H1 (cell line): Measurements from ENCODE around the gene DES. TPM values are rescaled to one million over a fixed set of nuclear protein-coding genes. Genes with fewer than 3 reads are reported as not detected.

Experiments used
- CTCF ChIA-PET: fragments of 300-600 bp; sonication (Branson Sonifier 250); formaldehyde crosslinking; loops from one replicate; lab custom pipeline; 2021; ENCODE audit not compliant: partially characterized antibody; lab: Charles Lee
- POLR2A ChIA-PET: fragments of 300-600 bp; sonication (Branson Sonifier 250); formaldehyde crosslinking; loops from one replicate; lab custom pipeline; 2021; ENCODE audit warnings: inconsistent platforms; ENCODE audit not compliant: partially characterized antibody; lab: Charles Lee
- DNase-seq, 2 experiments: peaks; one replicate each; pipeline versions ENCODE4 v3.0.0 to v3.0.0-alpha.2; 2010 to 2022; ENCODE audit warnings: low spot score in 2 of 2, low read depth in 1 of 2, mixed read lengths in 1 of 2
- FAIRE-seq: peaks from 2 replicates; lab custom pipeline; 2011; peaks lifted over from hg19 to GRCh38; lab: Jason Lieb, UNC
- H2AFZ ChIP-seq: 2 replicates; pipeline ENCODE4 v1.8.1; 2012; ENCODE audit warnings: low read length, inconsistent platforms
- H2AK5ac ChIP-seq: 2 replicates; pipeline ENCODE4 v1.6.1; 2013; ENCODE audit warnings: low read depth, low read length
- H2BK120ac ChIP-seq: replicated peaks from 2 replicates; pipeline ENCODE3; 2013; ENCODE audit warnings: low read depth, low read length, inconsistent platforms
- H2BK12ac ChIP-seq: 2 replicates; pipeline ENCODE4 v1.6.1; 2013; ENCODE audit warnings: low read depth, low read length
- H2BK15ac ChIP-seq: 2 replicates; pipeline ENCODE4 v1.6.1; 2013; ENCODE audit warnings: low read length
- H2BK20ac ChIP-seq: 2 replicates; pipeline ENCODE4 v1.6.1; 2013; ENCODE audit warnings: low read length
- H2BK5ac ChIP-seq: 2 replicates; pipeline ENCODE4 v1.6.1; 2013; ENCODE audit warnings: low read depth, low read length
- H3K14ac ChIP-seq: 2 replicates; pipeline ENCODE4 v1.6.1; 2013; ENCODE audit warnings: inconsistent platforms; ENCODE audit not compliant: insufficient read length
- H3K18ac ChIP-seq: 2 replicates; pipeline ENCODE4 v1.6.1; 2013; ENCODE audit warnings: low read length; ENCODE audit errors: extremely low read depth
- H3K23ac ChIP-seq: 2 replicates; pipeline ENCODE4 v1.6.1; 2013; ENCODE audit warnings: inconsistent platforms; ENCODE audit not compliant: insufficient read length
- H3K23me2 ChIP-seq: 2 replicates; pipeline ENCODE4 v1.6.1; 2013; ENCODE audit warnings: low read depth, low read length
- H3K27ac ChIP-seq: 2 replicates; pipeline ENCODE4 v1.6.1; 2011; ENCODE audit warnings: low read depth, low read length, inconsistent platforms
- H3K27me3 ChIP-seq, 4 experiments: replicated peaks in 1 of 4; 1 replicate in 1 of 4; 2 replicates in 3 of 4; pipeline versions ENCODE4 v1.6.1 to v1.8.1; 2011 to 2013; ENCODE audit warnings: low read length in 3 of 4, mild to moderate bottlenecking in 3 of 4, inconsistent platforms in 2 of 4, mixed read lengths in 2 of 4, moderate library complexity in 1 of 4; ENCODE audit not compliant: control insufficient read depth in 3 of 4, insufficient read depth in 3 of 4; ENCODE audit errors: extremely low read depth in 1 of 4
- H3K36me3 ChIP-seq, 4 experiments: 2 replicates each; pipeline versions ENCODE4 v1.6.1 to v1.8.1; 2011 to 2013; ENCODE audit warnings: mild to moderate bottlenecking in 4 of 4, low read length in 3 of 4, moderate library complexity in 2 of 4, control low read depth in 1 of 4, inconsistent platforms in 1 of 4; ENCODE audit not compliant: insufficient read depth in 4 of 4, control insufficient read depth in 2 of 4
- H3K4ac ChIP-seq: replicated peaks from 2 replicates; pipeline ENCODE3; 2013; ENCODE audit warnings: low read length, low read depth, mixed read lengths, inconsistent platforms; ENCODE audit not compliant: insufficient read length
- H3K4me1 ChIP-seq, 4 experiments: replicated peaks in 1 of 4; 1 replicate in 1 of 4; 2 replicates in 3 of 4; pipeline versions ENCODE4 v1.6.1 to v1.8.1; 2011 to 2013; ENCODE audit warnings: low read length in 3 of 4, inconsistent platforms in 2 of 4, mixed read lengths in 1 of 4; ENCODE audit not compliant: insufficient read depth in 4 of 4, control insufficient read depth in 3 of 4
- H3K4me2 ChIP-seq, 2 experiments: 2 replicates each; pipeline versions ENCODE4 v1.6.1 to v1.8.1; 2011 to 2013; ENCODE audit warnings: low read depth in 2 of 2, low read length in 2 of 2, control low read depth in 1 of 2, inconsistent platforms in 1 of 2, mild to moderate bottlenecking in 1 of 2; ENCODE audit not compliant: insufficient read depth in 1 of 2
- H3K4me3 ChIP-seq, 4 experiments: fragments of 200-600, 300-600 bp in 1 of 4; sonication (generic), shearing (Covaris generic), sonication (Bioruptor Twin) in 1 of 4; 2 replicates each; pipeline versions ENCODE4 v1.5.1 to v1.8.1; 2011 to 2016; ENCODE audit warnings: low read length in 4 of 4, low read depth in 3 of 4, control low read depth in 2 of 4, inconsistent platforms in 2 of 4, mild to moderate bottlenecking in 2 of 4, mixed read lengths in 1 of 4, moderate library complexity in 1 of 4; ENCODE audit not compliant: insufficient read depth in 2 of 4; ENCODE audit errors: extremely low read depth in 1 of 4
- H3K56ac ChIP-seq: replicated peaks from 2 replicates; pipeline ENCODE3; 2013; ENCODE audit warnings: low read depth, mild to moderate bottlenecking, mixed read lengths, low read length, inconsistent platforms; ENCODE audit not compliant: insufficient read length
- H3K79me1 ChIP-seq: 2 replicates; pipeline ENCODE4 v1.6.1; 2013; ENCODE audit warnings: low read depth, low read length, control low read depth
- H3K79me2 ChIP-seq, 2 experiments: 2 replicates each; pipeline versions ENCODE4 v1.6.1 to v1.8.1; 2012 to 2013; ENCODE audit warnings: low read length in 2 of 2, mild to moderate bottlenecking in 2 of 2, inconsistent platforms in 1 of 2; ENCODE audit not compliant: insufficient read depth in 2 of 2, control insufficient read depth in 1 of 2
- H3K9ac ChIP-seq, 4 experiments: replicated peaks in 1 of 4; 1 replicate in 1 of 4; 2 replicates in 3 of 4; pipeline versions ENCODE4 v1.6.1 to v1.8.1; 2011 to 2013; ENCODE audit warnings: low read depth in 3 of 4, low read length in 3 of 4, control low read depth in 2 of 4, mild to moderate bottlenecking in 2 of 4, moderate library complexity in 2 of 4, inconsistent platforms in 1 of 4; ENCODE audit errors: extremely low read depth in 1 of 4
- H3K9me3 ChIP-seq, 2 experiments: 2 replicates each; pipeline versions ENCODE4 v1.6.1 to v1.8.1; 2012 to 2013; ENCODE audit warnings: mild to moderate bottlenecking in 2 of 2, moderate library complexity in 2 of 2, control low read depth in 1 of 2, inconsistent platforms in 1 of 2, low read depth in 1 of 2, low read length in 1 of 2, mixed read lengths in 1 of 2; ENCODE audit not compliant: insufficient read depth in 2 of 2
- H4K20me1 ChIP-seq, 2 experiments: replicated peaks in 1 of 2; 2 replicates each; pipeline versions ENCODE3 to v1.8.1; 2011 to 2013; ENCODE audit warnings: inconsistent platforms in 2 of 2, low read length in 2 of 2, mild to moderate bottlenecking in 1 of 2; ENCODE audit not compliant: insufficient read depth in 2 of 2, control insufficient read depth in 1 of 2
- H4K5ac ChIP-seq: 2 replicates; pipeline ENCODE4 v1.6.1; 2013; ENCODE audit warnings: low read length, low read depth, mixed read lengths, inconsistent platforms; ENCODE audit not compliant: insufficient read length
- H4K8ac ChIP-seq: 2 replicates; pipeline ENCODE4 v1.8.0; 2013; ENCODE audit warnings: mild to moderate bottlenecking, moderate library complexity, low read length, inconsistent platforms; ENCODE audit not compliant: insufficient read depth; ENCODE audit errors: extremely low read depth
- H4K91ac ChIP-seq: replicated peaks from 2 replicates; pipeline ENCODE3; 2013; ENCODE audit warnings: low read length, mixed read lengths, inconsistent platforms; ENCODE audit not compliant: insufficient read length
- ASH2L ChIP-seq: fragments of 200-600, 300-600 bp; sonication (generic); IDR thresholded peaks from one replicate; pipeline ENCODE4 v1.7.1; 2017; ENCODE audit warnings: low read length
- BRCA1 ChIP-seq: IDR thresholded peaks from 2 replicates; pipeline ENCODE4 v1.6.1; 2012; ENCODE audit warnings: low read depth, low read length, improper control_type of control experiment
- E2F6 ChIP-seq: IDR thresholded peaks from 2 replicates; pipeline ENCODE4 v1.6.1; 2012; ENCODE audit warnings: inconsistent platforms
- EP300 ChIP-seq, 2 experiments: IDR thresholded peaks; 1 replicate in 1 of 2; 2 replicates in 1 of 2; pipeline ENCODE4 v1.6.1; 2011 to 2012; ENCODE audit warnings: low read depth in 2 of 2, low read length in 2 of 2, mild to moderate bottlenecking in 2 of 2, borderline replicate concordance in 1 of 2, inconsistent platforms in 1 of 2, moderate library complexity in 1 of 2
- PHF8 ChIP-seq: fragments of 200-600 bp; sonication (generic); conservative IDR thresholded peaks from 2 replicates; pipeline ENCODE4 v1.7.1; 2012; ENCODE audit warnings: low read depth, mild to moderate bottlenecking, inconsistent platforms, low read length, moderate library complexity
- RBBP5 ChIP-seq: IDR thresholded peaks from 2 replicates; pipeline ENCODE4 v1.7.1; 2012; ENCODE audit warnings: low read depth, mild to moderate bottlenecking, inconsistent platforms, low read length, moderate library complexity, borderline replicate concordance
- SAP30 ChIP-seq: fragments of 300-600 bp; sonication (generic); IDR thresholded peaks from 2 replicates; pipeline ENCODE4 v1.7.1; 2012; ENCODE audit warnings: low read length, moderate library complexity, mild to moderate bottlenecking, inconsistent platforms; ENCODE audit not compliant: insufficient read depth, insufficient replicate concordance
- SP1 ChIP-seq: IDR thresholded peaks from 2 replicates; pipeline ENCODE4 v1.6.1; 2011; ENCODE audit warnings: low read depth, low read length
- SP2 ChIP-seq: IDR thresholded peaks from 2 replicates; pipeline ENCODE4 v1.6.1; 2012; ENCODE audit warnings: mild to moderate bottlenecking, low read length, inconsistent platforms
- SRF ChIP-seq: IDR thresholded peaks from 2 replicates; pipeline ENCODE4 v1.6.1; 2011; ENCODE audit warnings: mild to moderate bottlenecking, low read depth, low read length, moderate library complexity
- TEAD4 ChIP-seq: IDR thresholded peaks from 2 replicates; pipeline ENCODE4 v1.6.1; 2012; ENCODE audit warnings: low read depth, low read length, inconsistent platforms, mixed read lengths
- USF2 ChIP-seq: IDR thresholded peaks from 2 replicates; pipeline ENCODE4 v1.6.1; 2011; ENCODE audit warnings: low read length, improper control_type of control experiment
- WGBS, 2 experiments: shearing (Covaris generic) in 1 of 2; methylation state at CpG; one replicate each; pipeline versions ENCODE4 v1.1.6 to v1.1.7; 2013 to 2015; ENCODE audit warnings: low lambda C conversion rate in 2 of 2, mixed read lengths in 2 of 2, inconsistent platforms in 1 of 2, low coverage in 1 of 2, missing lambda C conversion rate in 1 of 2; ENCODE audit not compliant: insufficient replicate concordance in 2 of 2, insufficient coverage in 1 of 2, insufficient read length in 1 of 2; ENCODE audit errors: extremely low coverage in 1 of 2, missing lambda C conversion rate in 1 of 2; 5-methylcytosine and 5-hydroxymethylcytosine counted together
- polyA plus RNA-seq, 7 experiments: library from polyadenylated mRNA; depleted of rRNA in 3 of 7; stranded (reverse) in 5 of 7; unstranded in 2 of 7; fragments of >200 nt in 5 of 7; fragments of 200-250 nt in 2 of 7; gene quantifications; 1 replicate in 5 of 7; 2 replicates in 1 of 7; 4 replicates in 1 of 7; pipeline versions ENCODE4 v1.2.1 to v1.2.3, GENCODE V29; 2011 to 2013; ENCODE audit warnings: missing spikeins in 2 of 7, mixed read lengths in 2 of 7
- total RNA-seq: library from RNA; stranded (reverse); fragmentation: NEBNext Ultra II Directional; extraction: Animal tissue kit (Norgen Biotek cat#: 25700); gene quantifications from 2 replicates; pipeline ENCODE4 v1.2.1, GENCODE V29; 2021

The DES gene
- total and polyA plus RNA-seq, 2 of the 8 experiments (the other 6 are each of a cell fraction or from before 2014, with no cell fraction given), result 1.8 to 4.3 TPM

GRCh38 chr2:219384859-219385258, 33.3 kb upstream of the DES start:
- Histone ChIP-seq H3K23me2 (peaks cover 3% of the 10 kb centered on the region), H4K91ac (no peak overlapping the region), H3K79me1 (peaks cover 2% of the 10 kb centered on the region), H3K18ac (no peak overlapping the region), H3K27ac (no peak overlapping the region), H3K4ac (no peak overlapping the region), H2BK5ac (no peak overlapping the region), H2BK20ac (no peak overlapping the region), H3K36me3 (peaks cover 12 to 25% (median 21%) of the 10 kb centered on the region in 4 experiments), H3K23ac (no peak overlapping the region), H2BK15ac (no peak overlapping the region), H2BK12ac (no peak overlapping the region), H3K9ac (no peak overlapping the region), H3K79me2 (no peaks in the 10 kb centered on the region), H4K8ac (no peak overlapping the region), H2AFZ (no peak overlapping the region), H4K20me1 (peaks cover 0 to 6% of the 10 kb centered on the region in 2 experiments), H3K4me2 (no peak overlapping the region), H3K27me3 (no peaks in the 10 kb centered on the region; a peak in 1 of 7 replicates), H3K4me1 (peaks cover 0 to 14% (median 4%) of the 10 kb centered on the region in 4 experiments; a peak in 5 of 7 replicates), H2BK120ac (no peak overlapping the region), H3K56ac (no peak overlapping the region), H2AK5ac (no peak overlapping the region), H3K4me3 (no peak overlapping the region), H4K5ac (no peak overlapping the region), H3K14ac (no peak overlapping the region), H3K9me3 (no peaks in the 10 kb centered on the region)
- WGBS, 2 experiments, result 85% methylated on average over 2 of the region's 2 CpGs; no CpG with 5 or more reads in 1 of the 2 experiments
- ChIA-PET CTCF (interaction anchor here (0.7 to 1.6 kb wide), 8 partner anchors 9 to 193 kb away, joined by 3 to 5 read pairs (median 4); partner anchors contain the start of gene GMPPA), POLR2A (interaction anchor here (1.6 kb wide), 1 partner anchor 132 kb away, joined by 4 read pairs; the partner anchor contains the start of gene TUBA4B)
- DNase-seq, result no peak
- no peak for FAIRE-seq
- TF ChIP-seq SRF (no peak), PHF8 (no peak), TEAD4 (no peak), SP1 (no peak), SP2 (no peak), SAP30 (no peak), ASH2L (no peak), USF2 (no peak), BRCA1 (no peak), E2F6 (no peak), RBBP5 (no peak), EP300 (IDR thresholded peaks at IDR 0.05; ENCODE audit: borderline replicate concordance in 1 of 2, low read depth in 2 of 2, low read length in 2 of 2) (no peak)
